Activated T-helper 17 cell treated with anti-CD3 and anti-CD28 coated beads, Interleukin-2, amount 50 U/mL, for 72 hours (primary cell): ENCODE measurements around the gene OR2AG2. TPM values are rescaled to one million over a fixed set of nuclear protein-coding genes. Genes with fewer than 3 reads are reported as not detected.
A peak's percentile ranks its signal among the peaks of the same experiment; 100 is the strongest.

Experiments
- ATAC-seq: fragments of 150-1000 bp; cut with Tn5 transposase; replicated peaks from 2 replicates; pipeline ENCODE4 v1.10.0; 2021; ENCODE audit warnings: mild to moderate bottlenecking, moderate library complexity
- H3K27ac Mint-ChIP-seq: one replicate; pipeline ENCODE4 v1.8.0; 2022; ENCODE audit warnings: mixed read lengths
- H3K27me3 Mint-ChIP-seq: one replicate; pipeline ENCODE4 v1.8.0; 2022; ENCODE audit warnings: mixed read lengths
- H3K36me3 Mint-ChIP-seq: one replicate; pipeline ENCODE4 v1.8.0; 2022; ENCODE audit warnings: low read depth, mild to moderate bottlenecking, mixed read lengths
- H3K4me1 Mint-ChIP-seq: one replicate; pipeline ENCODE4 v1.8.0; 2022; ENCODE audit warnings: mixed read lengths
- H3K4me3 Mint-ChIP-seq: one replicate; pipeline ENCODE4 v1.8.0; 2022; ENCODE audit warnings: mild to moderate bottlenecking, mixed read lengths
- H3K9me3 Mint-ChIP-seq: one replicate; pipeline ENCODE4 v1.8.0; 2022; ENCODE audit warnings: mixed read lengths
- total RNA-seq, 2 donors: library from RNA; stranded (reverse); gene quantifications; one replicate each; pipeline ENCODE4 v1.2.3, GENCODE V29; 2022

Gene OR2AG2
- total RNA-seq, 2 donors from 2014 or later, result 0.08 TPM; not detected in 1

DNA sequence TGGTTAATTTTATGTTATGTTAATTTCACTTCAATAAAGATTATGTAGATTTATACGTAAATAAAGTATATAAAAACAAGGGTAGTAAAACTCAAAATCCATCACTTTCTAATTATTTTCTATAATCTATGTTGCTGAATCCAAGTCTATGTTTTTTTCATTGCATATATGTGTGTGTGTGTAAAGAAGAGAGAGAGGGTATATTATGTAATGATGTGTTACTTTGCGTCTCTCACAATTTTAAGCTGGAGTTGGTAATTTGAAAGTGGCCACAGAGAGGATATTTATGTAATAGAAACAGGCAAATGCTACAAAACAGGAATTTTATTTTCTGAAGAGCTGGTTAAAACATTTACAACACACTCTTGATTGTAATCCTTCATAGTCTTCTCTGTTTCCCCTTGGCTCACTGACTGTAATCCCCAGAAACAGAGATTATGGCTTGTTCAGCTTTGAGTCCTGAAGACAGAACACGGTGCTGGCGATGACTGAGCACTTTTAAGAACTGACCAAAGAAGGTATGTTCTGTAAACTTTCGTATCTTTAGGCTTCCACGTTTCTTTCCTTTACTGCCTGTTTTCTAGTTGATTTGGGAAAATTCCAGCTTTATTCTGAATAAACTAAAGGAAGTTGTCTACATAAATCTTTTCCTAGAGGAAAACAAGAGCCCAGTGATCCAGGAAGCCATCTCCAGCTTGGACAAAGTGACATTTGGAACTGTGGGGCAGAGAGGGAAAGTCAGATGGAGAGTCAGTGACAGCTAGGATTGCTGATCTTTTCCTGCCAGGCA, 43.6 kb downstream of the OR2AG2 start:
- peaks cover 86% of the 10 kb centered on the region for H3K36me3 Mint-ChIP-seq
- peak overlapping the region; percentile 45 for H3K27ac Mint-ChIP-seq
- peaks cover 39% of the 10 kb centered on the region for H3K4me1 Mint-ChIP-seq
- H3K27me3 Mint-ChIP-seq, result no peaks in the 10 kb centered on the region
- H3K4me3 Mint-ChIP-seq, result peak overlapping the region; percentile 40
- ATAC-seq, result no peak
- peaks cover 7% of the 10 kb centered on the region for H3K9me3 Mint-ChIP-seq

DNA sequence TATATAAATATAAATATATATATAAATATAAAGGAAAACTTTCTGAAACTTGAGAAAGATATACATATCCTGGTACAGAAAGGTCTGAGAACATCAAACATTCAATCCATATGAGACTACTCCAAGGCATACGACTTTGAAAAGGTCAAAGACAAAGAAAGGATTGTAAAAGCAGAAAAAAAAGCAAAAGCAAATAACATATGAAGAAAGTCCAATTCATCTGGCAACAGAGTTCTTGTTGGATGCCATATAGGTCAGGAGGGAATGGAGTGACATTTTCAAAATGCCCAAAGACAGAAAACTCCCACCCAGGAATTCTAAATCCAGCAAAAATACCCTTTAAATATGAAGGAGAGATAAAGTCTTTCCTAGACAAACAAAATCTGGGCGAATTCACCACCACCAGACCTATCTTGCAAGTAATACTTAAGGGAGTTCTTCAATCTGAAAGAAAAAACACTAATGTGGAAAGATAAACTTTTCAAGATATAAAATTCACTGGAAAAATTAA, 46.3 kb downstream of the OR2AG2 start:
- H3K4me1 Mint-ChIP-seq, result peaks cover 59% of the 10 kb centered on the region
- H3K27ac Mint-ChIP-seq, result no peak overlapping the region
- H3K9me3 Mint-ChIP-seq, result peaks cover 15% of the 10 kb centered on the region
- ATAC-seq, result no peak
- no peaks in the 10 kb centered on the region for H3K27me3 Mint-ChIP-seq
- peaks cover 87% of the 10 kb centered on the region for H3K36me3 Mint-ChIP-seq
- no peak overlapping the region for H3K4me3 Mint-ChIP-seq

DNA sequence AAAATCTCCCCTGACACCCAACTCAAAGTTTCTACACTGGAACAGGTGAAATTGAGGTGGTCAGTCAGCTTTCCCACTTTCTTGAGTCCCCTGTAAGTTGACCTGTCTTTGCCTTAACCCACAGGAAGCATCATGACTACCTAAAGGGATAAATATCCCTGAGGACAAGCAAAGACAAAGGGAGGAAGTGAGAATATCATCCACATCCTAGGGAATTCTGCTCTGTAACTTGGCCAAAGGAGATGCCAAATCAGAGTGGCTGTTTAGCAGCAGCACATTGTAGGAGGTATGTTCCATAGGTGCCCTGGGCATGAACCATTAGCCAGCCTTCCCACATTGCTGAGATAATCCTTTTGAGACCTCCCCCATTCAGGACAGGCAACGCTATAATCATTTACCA, 47.8 kb downstream of the OR2AG2 start:
- Mint-ChIP-seq H3K27me3 (no peaks in the 10 kb centered on the region), H3K36me3 (peaks cover 84% of the 10 kb centered on the region), H3K27ac (peak overlapping the region; percentile 18), H3K4me1 (peaks cover 65% of the 10 kb centered on the region), H3K4me3 (no peak overlapping the region), H3K9me3 (peaks cover 21% of the 10 kb centered on the region)
- ATAC-seq, result no peak

DNA sequence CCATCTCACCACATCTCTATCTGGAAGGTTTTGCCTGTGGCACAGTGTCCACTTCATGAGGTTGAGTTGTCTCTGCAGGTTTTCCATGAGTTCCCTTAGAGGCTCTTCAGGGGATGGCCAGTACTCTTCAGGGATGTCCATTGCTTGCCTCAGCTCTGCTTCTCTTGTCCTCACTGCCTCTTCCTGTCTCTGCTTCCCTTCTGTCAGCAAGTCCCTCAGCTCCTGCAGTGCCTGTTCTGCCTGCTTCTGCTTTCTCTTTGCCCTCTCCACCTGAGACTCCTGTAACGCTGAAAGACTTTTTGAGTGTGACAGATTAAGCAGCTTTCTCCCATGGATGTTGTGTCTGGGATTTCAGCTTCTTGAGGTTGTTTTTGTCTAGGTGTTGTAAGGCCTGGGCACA, 50.4 kb downstream of the OR2AG2 start:
- Mint-ChIP-seq H3K4me1 (peaks cover 41% of the 10 kb centered on the region), H3K27ac (peak overlapping the region; percentile 44), H3K36me3 (peaks cover 58% of the 10 kb centered on the region), H3K9me3 (peaks cover 21% of the 10 kb centered on the region), H3K27me3 (no peaks in the 10 kb centered on the region), H3K4me3 (peak overlapping the region; percentile 47)
- ATAC-seq, result no peak

DNA sequence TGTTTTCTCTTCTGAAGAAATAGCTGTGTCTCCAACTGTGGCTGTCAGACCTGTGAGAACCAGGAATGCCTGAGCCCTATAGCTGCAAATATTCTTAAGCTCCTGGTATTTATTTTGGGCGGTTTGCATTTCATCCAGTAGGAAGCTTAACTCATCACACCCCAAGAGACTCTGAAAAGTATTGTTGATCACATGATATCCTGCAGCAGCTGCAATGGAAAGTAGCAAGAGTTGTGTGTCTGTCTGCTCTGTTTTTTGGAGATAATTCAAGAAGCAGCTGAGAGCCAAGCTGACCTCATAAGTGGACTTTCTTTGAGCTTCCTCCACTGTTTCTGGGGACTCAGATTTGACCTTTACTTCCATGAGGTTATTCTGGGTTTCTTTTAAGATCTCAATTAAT, 52.2 kb downstream of the OR2AG2 start:
- H3K27me3 Mint-ChIP-seq, result no peaks in the 10 kb centered on the region
- no peak overlapping the region for H3K4me3 Mint-ChIP-seq
- H3K36me3 Mint-ChIP-seq, result peaks cover 56% of the 10 kb centered on the region
- no peak for ATAC-seq
- peaks cover 34% of the 10 kb centered on the region for H3K4me1 Mint-ChIP-seq
- peaks cover 18% of the 10 kb centered on the region for H3K9me3 Mint-ChIP-seq
- H3K27ac Mint-ChIP-seq, result no peak overlapping the region

DNA sequence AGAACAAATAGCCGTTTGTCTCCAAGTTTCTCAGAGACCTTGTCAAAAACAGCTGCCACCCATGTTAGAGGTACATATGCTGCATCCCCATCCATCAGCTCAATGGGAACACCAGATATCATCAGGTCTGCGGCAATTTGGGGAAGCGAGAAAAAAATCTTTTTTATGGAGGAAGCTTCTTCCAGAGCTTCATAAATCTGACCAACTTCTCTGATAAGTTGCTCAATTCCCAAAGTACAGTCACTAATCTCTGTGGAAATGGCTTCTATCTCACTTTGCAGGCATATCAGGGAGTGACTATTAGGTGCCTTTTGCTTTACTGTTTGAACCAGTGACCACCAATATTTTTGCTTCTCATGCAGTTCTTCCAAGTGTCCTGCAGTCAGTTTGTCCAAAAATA, 54.4 kb downstream of the OR2AG2 start:
- Mint-ChIP-seq H3K4me1 (peaks cover 25% of the 10 kb centered on the region), H3K4me3 (no peak overlapping the region), H3K27ac (no peak overlapping the region), H3K36me3 (peaks cover 39% of the 10 kb centered on the region), H3K27me3 (no peaks in the 10 kb centered on the region), H3K9me3 (peaks cover 14% of the 10 kb centered on the region)
- ATAC-seq, result no peak

Other genes with a start within 250 kb of the OR2AG2 start
- gene RRP8, start 168.4 kb downstream of the OR2AG2 start, total RNA-seq, result 10 to 100 TPM; 27.2 to 31.9 TPM
- gene ILK, start 168.2 kb downstream of the OR2AG2 start, total RNA-seq, result 100 to 1,000 TPM in 1 of 2 donors, 10 to 100 TPM in 1; 85.0 to 113 TPM
- 100 to 1,000 TPM in 1 of 2 donors, 10 to 100 TPM in 1; 82.2 to 106 TPM for gene TAF10, start 159.8 kb downstream of the OR2AG2 start, total RNA-seq
- 100 to 1,000 TPM in 1 of 2 donors, 10 to 100 TPM in 1; 75.7 to 172 TPM for gene TPP1, start 152.6 kb downstream of the OR2AG2 start, total RNA-seq
- gene DCHS1, start 116.2 kb downstream of the OR2AG2 start, total RNA-seq, result 1 to 10 TPM in 1 of 2 donors, under 1 TPM in 1; 0.26 to 1.5 TPM
- gene MRPL17, start 88.6 kb downstream of the OR2AG2 start, total RNA-seq, result 10 to 100 TPM; 65.8 to 74.7 TPM
- not detected for gene OR2AG1, start 11.0 kb upstream of the OR2AG2 start, total RNA-seq
- gene OR6A2, start 27.7 kb upstream of the OR2AG2 start, total RNA-seq, result under 1 TPM in 1 of 2 donors, not detected in 1; 0.13 TPM
- not detected for gene OR10A5, start 73.7 kb upstream of the OR2AG2 start, total RNA-seq
- gene OR10A2, start 91.1 kb upstream of the OR2AG2 start, total RNA-seq, result not detected
- not detected for gene OR10A4, start 104.6 kb upstream of the OR2AG2 start, total RNA-seq
- not detected for gene OR2D2, start 120.5 kb upstream of the OR2AG2 start, total RNA-seq
- not detected for gene OR2D3, start 149.0 kb upstream of the OR2AG2 start, total RNA-seq
- gene ZNF215, start 154.4 kb upstream of the OR2AG2 start, total RNA-seq, result 1 to 10 TPM in 1 of 2 donors, under 1 TPM in 1; 0.11 to 1.3 TPM
- not detected for gene ZNF214, start 248.4 kb upstream of the OR2AG2 start, total RNA-seq
- gene NLRP14, start 248.5 kb upstream of the OR2AG2 start, total RNA-seq, result under 1 TPM in 1 of 2 donors, not detected in 1; 0.08 TPM